Measurements from ENCODE around the gene TARM1. TPM values are rescaled to one million over a fixed set of nuclear protein-coding genes. Genes with fewer than 3 reads are reported as not detected.

TARM1 gene
- total RNA-seq, 1 donor from 2014 or later: not detected

DNA sequence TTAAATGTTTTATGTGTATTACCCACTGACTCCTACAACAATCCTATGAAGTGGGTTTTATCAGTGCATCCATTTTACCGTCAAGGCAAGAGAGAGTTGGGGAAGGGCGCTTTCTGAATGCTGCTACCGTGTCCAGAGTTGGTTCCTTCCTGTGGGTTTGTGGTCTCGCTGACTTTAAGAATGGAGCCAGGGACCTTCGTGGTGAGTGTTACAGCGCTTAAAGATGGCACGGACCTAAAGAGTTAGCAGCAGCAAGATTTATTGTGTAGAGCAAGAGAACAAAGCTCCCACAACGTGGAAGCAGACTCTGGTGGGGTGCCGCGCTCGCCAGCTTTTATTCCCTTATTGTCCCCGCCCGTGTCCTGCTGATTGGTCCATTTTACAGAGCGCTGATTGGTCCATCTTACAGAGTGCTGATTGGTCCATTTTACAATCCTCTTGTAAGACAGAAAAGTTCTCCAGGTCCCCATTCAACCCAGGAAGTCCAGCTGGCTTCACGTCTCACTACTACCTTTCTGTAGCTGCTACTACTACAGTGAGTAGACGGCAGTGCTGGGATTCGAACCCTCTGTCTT lies 13.3 kb upstream of the TARM1 start:
- Mint-ChIP-seq H3K36me3 (ENCODE audit: low read depth) (no peaks in the 10 kb centered on the region), H3K4me1 (ENCODE audit: low read depth) (peaks cover 9% of the 10 kb centered on the region), H3K9me3 (ENCODE audit: low read depth) (no peaks in the 10 kb centered on the region), H3K27ac (ENCODE audit: unreplicated experiment) (no peak overlapping the region), H3K27me3 (ENCODE audit: low read depth) (peaks cover 5% of the 10 kb centered on the region), H3K4me3 (ENCODE audit: unreplicated experiment) (no peak overlapping the region)
- TF ChIP-seq, protein P1, sequence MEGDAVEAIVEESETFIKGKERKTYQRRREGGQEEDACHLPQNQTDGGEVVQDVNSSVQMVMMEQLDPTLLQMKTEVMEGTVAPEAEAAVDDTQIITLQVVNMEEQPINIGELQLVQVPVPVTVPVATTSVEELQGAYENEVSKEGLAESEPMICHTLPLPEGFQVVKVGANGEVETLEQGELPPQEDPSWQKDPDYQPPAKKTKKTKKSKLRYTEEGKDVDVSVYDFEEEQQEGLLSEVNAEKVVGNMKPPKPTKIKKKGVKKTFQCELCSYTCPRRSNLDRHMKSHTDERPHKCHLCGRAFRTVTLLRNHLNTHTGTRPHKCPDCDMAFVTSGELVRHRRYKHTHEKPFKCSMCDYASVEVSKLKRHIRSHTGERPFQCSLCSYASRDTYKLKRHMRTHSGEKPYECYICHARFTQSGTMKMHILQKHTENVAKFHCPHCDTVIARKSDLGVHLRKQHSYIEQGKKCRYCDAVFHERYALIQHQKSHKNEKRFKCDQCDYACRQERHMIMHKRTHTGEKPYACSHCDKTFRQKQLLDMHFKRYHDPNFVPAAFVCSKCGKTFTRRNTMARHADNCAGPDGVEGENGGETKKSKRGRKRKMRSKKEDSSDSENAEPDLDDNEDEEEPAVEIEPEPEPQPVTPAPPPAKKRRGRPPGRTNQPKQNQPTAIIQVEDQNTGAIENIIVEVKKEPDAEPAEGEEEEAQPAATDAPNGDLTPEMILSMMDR (IDR thresholded peaks at IDR 0.05): no peak
- peak; percentile 18 for DNase-seq (ENCODE audit: low spot score)

DNA sequence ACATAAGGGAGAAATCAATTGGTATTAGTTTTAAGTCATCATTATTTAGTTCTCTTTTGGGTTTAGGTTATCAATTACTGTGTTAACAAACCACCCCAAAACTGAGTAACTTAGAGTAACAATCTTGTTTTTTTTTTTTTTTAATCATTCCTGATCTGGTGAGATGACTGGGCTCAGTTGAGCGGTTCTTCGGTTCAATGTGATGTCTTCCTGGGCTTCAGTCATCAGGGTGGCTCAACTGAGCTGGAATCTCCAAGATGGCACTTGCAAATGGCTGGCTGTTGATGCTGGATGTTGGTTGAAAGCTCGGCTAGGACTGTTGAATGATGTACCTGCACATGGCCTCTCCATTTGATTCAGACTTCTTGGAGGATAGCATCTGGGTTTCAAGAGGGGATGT lies 3.2 kb upstream of the TARM1 start:
- Mint-ChIP-seq H3K9me3 (ENCODE audit: low read depth) (peaks cover 6% of the 10 kb centered on the region), H3K27me3 (ENCODE audit: low read depth) (peaks cover 4% of the 10 kb centered on the region), H3K4me1 (ENCODE audit: low read depth) (no peaks in the 10 kb centered on the region), H3K36me3 (ENCODE audit: low read depth) (no peaks in the 10 kb centered on the region), H3K4me3 (ENCODE audit: unreplicated experiment) (no peak overlapping the region), H3K27ac (ENCODE audit: unreplicated experiment) (no peak overlapping the region)
- peak; percentile 8 for DNase-seq (ENCODE audit: low spot score)
- TF ChIP-seq, protein P1 (IDR thresholded peaks at IDR 0.05): no peak

DNA sequence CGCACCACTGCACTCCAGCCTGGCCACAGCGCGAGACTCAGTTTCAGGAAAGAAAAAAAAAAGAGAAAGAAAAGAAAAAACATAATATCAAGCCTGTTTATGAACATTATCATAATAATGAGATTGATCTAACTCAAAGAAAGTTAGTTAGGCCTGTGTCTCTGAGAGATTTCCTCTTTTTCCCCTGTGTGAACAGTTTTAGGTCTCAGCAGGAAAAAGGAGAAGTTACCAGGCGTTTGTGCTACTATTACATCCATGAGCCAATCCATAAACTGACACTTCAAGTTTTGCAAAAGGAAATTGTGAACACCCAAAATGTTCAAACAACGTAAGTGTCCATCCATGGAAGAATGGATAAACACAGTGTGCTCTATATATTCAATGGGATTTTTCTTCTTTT lies 3.8 kb downstream of the TARM1 start:
- H3K27ac Mint-ChIP-seq (ENCODE audit: unreplicated experiment): no peak overlapping the region
- H3K4me3 Mint-ChIP-seq (ENCODE audit: unreplicated experiment): no peak overlapping the region
- H3K9me3 Mint-ChIP-seq (ENCODE audit: low read depth): peaks cover 3% of the 10 kb centered on the region
- no peak for DNase-seq (ENCODE audit: low spot score)
- no peaks in the 10 kb centered on the region for H3K4me1 Mint-ChIP-seq (ENCODE audit: low read depth)
- TF ChIP-seq, protein P1 (IDR thresholded peaks at IDR 0.05): no peak
- H3K36me3 Mint-ChIP-seq (ENCODE audit: low read depth): peaks cover 2% of the 10 kb centered on the region
- H3K27me3 Mint-ChIP-seq (ENCODE audit: low read depth): no peaks in the 10 kb centered on the region

DNA sequence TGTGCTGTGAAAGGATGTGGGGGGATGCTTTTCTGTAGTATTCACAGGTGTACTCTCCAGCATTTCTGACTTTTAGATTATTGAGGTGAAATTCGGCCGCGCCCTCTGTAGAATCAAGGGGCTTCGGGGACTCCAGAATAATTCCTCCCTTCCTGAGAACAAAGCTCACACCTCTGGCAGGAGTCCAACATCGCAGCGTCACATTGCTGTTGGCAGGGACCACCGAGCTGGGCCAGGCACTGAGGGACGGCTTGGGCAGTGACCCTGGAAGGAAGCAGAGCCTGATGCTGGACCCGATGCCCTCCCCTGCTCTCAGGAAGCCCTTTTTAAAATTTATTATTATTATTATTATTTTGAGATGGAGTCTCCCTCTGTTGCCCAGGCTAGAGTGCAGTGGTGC lies 6.3 kb downstream of the TARM1 start:
- no peaks in the 10 kb centered on the region for H3K27me3 Mint-ChIP-seq (ENCODE audit: low read depth)
- H3K4me3 Mint-ChIP-seq (ENCODE audit: unreplicated experiment): no peak overlapping the region
- DNase-seq (ENCODE audit: low spot score): no peak
- peaks cover 2% of the 10 kb centered on the region for H3K36me3 Mint-ChIP-seq (ENCODE audit: low read depth)
- no peak overlapping the region for H3K27ac Mint-ChIP-seq (ENCODE audit: unreplicated experiment)
- H3K9me3 Mint-ChIP-seq (ENCODE audit: low read depth): peaks cover under 1% of the 10 kb centered on the region
- H3K4me1 Mint-ChIP-seq (ENCODE audit: low read depth): no peaks in the 10 kb centered on the region
- TF ChIP-seq, protein P1 (IDR thresholded peaks at IDR 0.05): no peak

- TF ChIP-seq, protein P1 (IDR thresholded peaks at IDR 0.05): no peak
- H3K4me1 Mint-ChIP-seq (ENCODE audit: low read depth): no peaks in the 10 kb centered on the region
- no peak overlapping the region for H3K4me3 Mint-ChIP-seq (ENCODE audit: unreplicated experiment)
- H3K27ac Mint-ChIP-seq (ENCODE audit: unreplicated experiment): no peak overlapping the region
- peaks cover 2% of the 10 kb centered on the region for H3K36me3 Mint-ChIP-seq (ENCODE audit: low read depth)
- H3K9me3 Mint-ChIP-seq (ENCODE audit: low read depth): peaks cover 10% of the 10 kb centered on the region
- no peak for DNase-seq (ENCODE audit: low spot score)
- no peaks in the 10 kb centered on the region for H3K27me3 Mint-ChIP-seq (ENCODE audit: low read depth)
Measured at GRCh38 chr19:54073829-54074228, 7.3 kb downstream of the TARM1 start.
